K562 (cell line): ENCODE measurements around the gene BCAP31. TPM values are rescaled to one million over a fixed set of nuclear protein-coding genes. Genes with fewer than 3 reads are reported as not detected.
A peak's percentile ranks its signal among the peaks of the same experiment; 100 is the strongest.

Source experiments
- ARID1B ChIP-seq: fragments of 450-650 bp; IDR thresholded peaks from 2 replicates; pipeline ENCODE4 v1.6.1; 2016; ENCODE audit warnings: antibody characterized with exemption, mild to moderate bottlenecking, inconsistent platforms
- ARID4B ChIP-seq: sonication (generic); formaldehyde crosslinking; IDR thresholded peaks from 2 replicates; pipeline ENCODE4 v1.8.0; 2022; ENCODE audit warnings: mild to moderate bottlenecking, missing genetic modification reagents
- ATF7 ChIP-seq: fragments of 450-650 bp; IDR thresholded peaks from 2 replicates; pipeline ENCODE4 v1.7.1; 2014; ENCODE audit warnings: mild to moderate bottlenecking, moderate library complexity
- HNRNPK ChIP-seq: fragments of 200-400 bp; formaldehyde crosslinking; IDR thresholded peaks from one replicate; pipeline ENCODE4 v1.6.1; 2018; ENCODE audit warnings: mild to moderate bottlenecking, low read depth, low read length; ENCODE audit not compliant: poor library complexity, severe bottlenecking
- JUN ChIP-seq, 2 experiments: sonication (generic) in 1 of 2; formaldehyde crosslinking in 1 of 2; IDR thresholded peaks; 2 replicates each; pipeline versions ENCODE4 v1.6.1 to v1.8.0; 2012 to 2022; ENCODE audit warnings: borderline replicate concordance in 2 of 2, mild to moderate bottlenecking in 2 of 2, improper control_type of control experiment in 1 of 2, low read depth in 1 of 2, low read length in 1 of 2, missing genetic modification reagents in 1 of 2
- JUND ChIP-seq, 2 experiments: IDR thresholded peaks; 2 replicates in 1 of 2; 3 replicates in 1 of 2; pipeline ENCODE4 v1.6.1; 2011; ENCODE audit warnings: borderline replicate concordance in 2 of 2, low read depth in 2 of 2, low read length in 2 of 2, improper control_type of control experiment in 1 of 2, missing biosample characterization in 1 of 2, missing genetic modification characterization in 1 of 2, missing genetic modification reagents in 1 of 2
- MITF ChIP-seq: IDR thresholded peaks from 2 replicates; pipeline ENCODE4 v1.6.1; 2014; ENCODE audit warnings: antibody characterized with exemption
- PHF8 ChIP-seq: fragments of 200-600 bp; sonication (generic); IDR thresholded peaks from 2 replicates; pipeline ENCODE4 v1.6.1; 2012; ENCODE audit warnings: mixed run types, mild to moderate bottlenecking, inconsistent platforms, low read length, moderate library complexity, borderline replicate concordance
- RBFOX2 ChIP-seq: fragments of 200-400 bp; formaldehyde crosslinking; IDR thresholded peaks from 2 replicates; pipeline ENCODE4 v1.6.1; 2017; ENCODE audit warnings: low read depth, mild to moderate bottlenecking, low read length, moderate library complexity
- polyA plus RNA-seq, 8 experiments: library from polyadenylated mRNA; depleted of rRNA in 4 of 8; stranded (reverse) in 5 of 8; unstranded in 3 of 8; fragments of >200 nt; fragmentation: Nextera tagmentation in 2 of 8; fragmentation: Illumina TruSeq in 1 of 8; extraction: Ambion mirVana in 2 of 8; extraction: Trizol in 1 of 8; gene quantifications; 2 replicates each; pipeline versions ENCODE4 v1.2.1 to v1.2.3, GENCODE V29; 2011 to 2014; ENCODE audit warnings: inconsistent platforms in 1 of 8, missing spikeins in 1 of 8
- total RNA-seq, 7 experiments: library from RNA; depleted of rRNA in 6 of 7; stranded (reverse); fragments of >200 nt in 6 of 7; fragmentation: Illumina TruSeq in 2 of 7; extraction: Trizol in 2 of 7; gene quantifications; 2 replicates each; pipeline versions ENCODE4 v1.2.1 to v1.2.3, GENCODE V29; 2011 to 2021; ENCODE audit warnings: low replicate concordance in 1 of 7

The BCAP31 gene
- total and polyA plus RNA-seq, 9 of the 15 experiments (the other 6 are each of a cell fraction or from before 2014, with no cell fraction given): 156 to 683 (median 188) TPM

- TF ChIP-seq MITF (no peak), PHF8 (peak; percentile 29; the same call in 1 of the 2 replicates), HNRNPK (no peak), RBFOX2 (0 out of 2 replicates have a peak, but pooled peaks have one; percentile 28), JUND (IDR thresholded peaks at IDR 0.05; ENCODE audit: borderline replicate concordance, low read depth, low read length) (peak; percentile 59), JUND (tag; IDR thresholded peaks at IDR 0.05; ENCODE audit: borderline replicate concordance, low read depth, low read length) (peak; percentile 69; the same call in 2 of the 3 replicates), ATF7 (peak; percentile 68; the same call in 1 of the 2 replicates), ARID4B (CRISPR knock-in tag) (no peak), JUN (IDR thresholded peaks at IDR 0.05; ENCODE audit: borderline replicate concordance, low read depth, low read length) (no peak), JUN (CRISPR knock-in tag; IDR thresholded peaks at IDR 0.05; ENCODE audit: borderline replicate concordance) (0 out of 2 replicates have a peak, but pooled peaks have one; percentile 41), ARID1B (no peak)
Observed at GRCh38 chrX:153685751-153686696, 38.2 kb downstream of the BCAP31 start (continued).
